ENCODE data around the gene NPR3.

The NPR3 gene

GRCh38 chr5:32712481-32713360 lies 1.6 kb downstream of the NPR3 start:
- no peak for DNase-seq

GRCh38 chr5:32713361-32713769 lies 2.2 kb downstream of the NPR3 start:
- DNase-seq, result no peak

- DNase-seq, result no peak
Observed at GRCh38 chr5:32713770-32714381, 2.8 kb downstream of the NPR3 start.

DNA sequence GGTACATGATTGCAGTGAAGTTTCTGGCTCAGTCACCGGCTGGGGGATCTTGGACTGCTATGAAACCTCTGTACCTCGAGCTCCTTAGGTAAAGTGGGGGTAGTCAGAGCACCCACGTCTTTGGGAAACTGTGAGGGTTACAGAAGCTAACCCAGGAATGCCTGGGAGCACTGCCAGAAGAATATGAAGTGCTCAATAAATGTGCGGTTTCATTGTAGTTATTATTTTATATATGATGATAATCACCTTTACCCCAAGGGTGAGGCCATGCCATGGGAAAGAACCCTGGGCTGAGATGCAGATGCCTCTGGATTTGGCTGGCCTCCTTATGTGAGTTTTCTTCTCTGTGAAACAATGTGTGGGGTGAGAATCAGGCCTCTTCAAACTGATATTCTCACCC lies 3.7 kb downstream of the NPR3 start:
- DNase-seq, result no peak

- no peak for DNase-seq
Observed at GRCh38 chr5:32720300-32720699, 9.2 kb downstream of the NPR3 start.

DNA sequence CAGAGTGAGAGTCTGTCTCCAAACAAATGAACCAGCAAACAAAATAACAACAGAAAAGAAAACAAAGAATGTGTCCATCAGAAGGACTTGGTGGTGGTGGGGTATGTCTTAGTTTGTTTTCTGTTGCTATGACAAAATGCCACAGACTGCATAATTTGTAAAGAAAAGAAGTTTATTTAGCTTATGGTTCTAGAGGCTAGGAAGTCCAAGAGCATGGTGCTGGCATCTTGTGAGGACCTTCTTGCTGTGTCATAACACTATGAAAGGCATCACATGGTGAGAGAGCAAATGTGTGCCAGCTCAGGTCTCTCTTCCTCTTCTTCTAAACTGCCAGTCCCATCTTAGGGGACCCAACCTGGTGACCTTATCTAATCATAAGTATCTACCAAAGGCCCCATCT lies 10.5 kb downstream of the NPR3 start:
- DNase-seq, result no peak

DNA sequence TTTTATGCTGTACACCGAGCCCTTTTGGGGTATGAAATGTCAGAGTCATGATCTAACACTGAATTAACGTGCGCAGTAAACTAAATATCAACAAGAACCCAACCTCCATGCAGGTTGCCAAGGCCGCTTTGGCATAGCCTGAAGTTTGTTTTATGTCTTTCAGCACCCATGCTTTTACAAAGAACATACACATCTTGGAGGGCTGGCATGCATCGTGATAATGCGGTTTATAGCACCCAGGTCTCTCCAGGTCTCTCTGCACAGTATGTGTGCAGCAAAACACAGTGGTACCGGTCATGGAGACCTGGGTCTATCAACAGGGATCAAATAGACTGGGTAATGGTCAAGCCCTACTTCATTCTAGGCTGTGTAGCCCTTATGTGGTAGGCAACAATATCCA lies 11.8 kb downstream of the NPR3 start:
- DNase-seq, result no peak

GRCh38 chr5:32724526-32724925 lies 13.4 kb downstream of the NPR3 start:
- DNase-seq, result no peak

GRCh38 chr5:32726086-32726557 lies 15.0 kb downstream of the NPR3 start:
- no peak for DNase-seq

- DNase-seq, result no peak
Observed at GRCh38 chr5:32729651-32730050, 18.5 kb downstream of the NPR3 start.

GRCh38 chr5:32733590-32734340 lies 22.6 kb downstream of the NPR3 start:
- DNase-seq, result no peak

GRCh38 chr5:32734827-32735378 lies 23.8 kb downstream of the NPR3 start:
- DNase-seq, result no peak

DNA sequence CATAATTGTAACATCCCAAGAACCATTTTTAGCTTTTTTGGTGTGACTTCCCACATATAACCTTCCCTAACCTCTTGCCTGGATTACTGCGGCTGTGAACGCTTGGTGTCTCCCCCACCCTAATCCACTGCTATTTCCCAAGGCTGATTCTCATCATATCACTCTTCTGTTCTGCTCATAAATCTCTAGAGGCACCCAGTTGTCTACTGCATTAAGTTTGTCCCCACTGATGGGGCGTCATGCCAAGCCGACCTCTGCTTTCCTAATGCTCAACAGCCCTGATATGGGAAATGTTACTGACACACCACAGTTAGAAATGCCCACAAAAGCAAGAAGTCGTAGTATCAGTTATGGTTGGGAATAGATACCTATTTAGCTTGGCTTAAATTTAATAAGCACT lies 24.4 kb downstream of the NPR3 start:
- no peak for DNase-seq

DNA sequence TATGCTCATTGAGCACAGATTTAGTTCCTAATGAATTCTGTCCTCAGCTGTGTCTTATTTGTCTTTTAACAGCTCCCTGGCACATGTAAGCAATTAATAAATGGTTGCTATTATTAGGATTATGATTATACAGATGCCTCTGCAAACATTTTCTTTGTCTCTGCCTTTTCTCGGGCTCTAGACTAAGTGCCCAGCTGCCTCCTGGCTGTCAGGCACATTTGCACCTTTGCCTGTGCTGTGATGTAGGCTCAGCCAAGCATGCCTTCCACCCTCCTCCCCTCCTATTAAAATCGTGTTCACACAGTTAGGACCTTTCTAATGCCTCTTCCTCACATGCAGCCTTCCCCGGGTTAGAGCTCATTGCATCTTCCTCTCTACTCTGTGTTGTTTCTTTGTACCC lies 25.7 kb downstream of the NPR3 start:
- DNase-seq, result no peak

DNA sequence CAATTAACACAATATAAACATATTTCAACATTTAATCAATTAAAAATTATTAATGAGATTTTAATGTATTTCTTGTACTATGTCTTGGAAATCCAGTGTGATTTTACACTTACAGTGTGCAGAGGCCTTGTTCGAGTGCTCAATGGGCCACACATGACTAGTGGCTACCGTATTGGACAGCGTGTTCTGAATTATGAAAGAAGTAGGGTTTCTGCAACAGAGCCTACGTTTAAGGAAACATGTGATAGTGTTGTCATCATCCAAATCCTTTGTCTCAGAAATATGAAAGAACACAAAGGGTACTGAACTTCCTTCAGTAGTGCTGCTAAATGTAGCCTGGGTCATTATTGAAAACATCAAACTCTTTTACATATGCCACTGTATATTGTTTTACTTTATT lies 29.5 kb downstream of the NPR3 start:
- no peak for DNase-seq

DNA sequence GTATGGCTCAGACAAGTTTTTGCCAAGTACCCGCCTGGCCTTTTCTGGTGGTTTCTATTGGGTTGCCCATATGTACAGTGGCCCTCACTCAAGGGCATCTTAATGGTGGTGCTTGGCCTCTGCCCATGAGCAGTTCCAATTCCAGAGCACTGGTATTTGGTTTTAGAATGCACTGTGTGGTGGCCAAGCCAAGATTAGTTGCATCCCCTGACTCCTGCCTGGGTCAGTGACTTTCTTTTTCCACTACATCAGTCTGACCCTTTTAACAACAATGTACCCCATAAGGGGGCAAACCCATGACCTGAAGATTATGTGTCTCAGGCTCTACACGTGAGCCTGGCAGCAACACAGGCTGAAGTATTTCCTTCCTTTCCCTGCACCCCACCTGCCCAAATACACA lies 34.2 kb downstream of the NPR3 start:
- DNase-seq, result no peak

GRCh38 chr5:32752411-32752810 lies 41.3 kb downstream of the NPR3 start:
- DNase-seq, result no peak

DNA sequence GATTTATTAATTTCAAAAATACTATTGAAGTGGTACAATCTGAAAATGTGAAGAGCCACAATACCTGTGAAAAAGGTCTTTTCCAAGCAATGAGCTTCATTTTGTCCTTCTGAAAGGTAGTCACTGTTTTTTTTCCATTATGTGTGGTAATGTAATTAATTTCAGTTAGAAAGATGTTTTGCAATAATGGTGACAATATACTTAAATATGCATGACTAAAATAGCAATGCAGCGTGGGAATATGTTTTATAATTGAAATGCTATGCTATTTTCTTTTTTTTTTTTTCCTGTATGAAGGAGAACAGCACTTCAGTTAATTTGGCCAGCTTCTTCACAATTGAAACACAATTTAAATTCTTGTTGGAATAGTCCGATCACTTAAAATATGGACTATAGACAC lies 41.9 kb downstream of the NPR3 start:
- no peak for DNase-seq

GRCh38 chr5:32753765-32754164 lies 42.6 kb downstream of the NPR3 start:
- no peak for DNase-seq

DNA sequence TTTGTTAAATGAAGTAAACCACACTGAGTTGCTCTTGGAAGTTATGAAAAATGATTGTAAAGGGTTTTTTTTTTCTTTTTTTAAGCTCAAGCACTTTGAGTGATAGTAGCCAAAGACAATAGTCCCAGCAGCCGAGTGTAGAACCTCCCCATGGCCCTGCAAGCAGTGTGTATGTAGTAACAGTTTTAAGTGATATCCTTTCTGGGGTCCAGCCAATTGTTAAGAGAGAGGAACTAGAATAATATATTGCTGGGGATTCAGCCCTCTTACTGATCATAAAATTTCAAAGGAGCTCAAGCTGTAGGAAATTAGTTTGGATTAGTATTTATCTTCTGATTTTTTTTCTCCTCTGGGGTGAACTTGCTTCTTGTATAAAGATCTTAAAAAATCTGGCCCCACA lies 43.2 kb downstream of the NPR3 start:
- DNase-seq, result no peak

DNA sequence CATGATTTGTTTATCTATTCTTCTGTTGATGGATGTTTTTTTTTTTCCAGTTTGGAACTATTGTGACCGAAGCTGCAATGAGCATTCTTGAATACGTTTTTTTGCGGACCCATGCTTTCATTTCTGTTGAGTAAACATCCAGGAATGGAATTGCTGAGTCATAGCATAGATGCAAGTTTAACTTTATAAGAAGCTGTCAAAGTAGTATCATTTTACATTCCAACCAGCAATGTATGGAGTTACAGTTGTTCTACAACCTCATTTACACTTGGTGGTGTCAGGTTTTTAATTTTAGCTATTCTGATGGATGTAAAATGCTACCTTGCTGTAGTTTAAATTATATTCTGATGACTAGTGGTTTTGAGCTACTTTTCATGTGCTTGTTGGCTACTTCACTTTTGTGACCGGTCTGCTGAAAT lies 49.0 kb downstream of the NPR3 start:
- no peak for DNase-seq

DNA sequence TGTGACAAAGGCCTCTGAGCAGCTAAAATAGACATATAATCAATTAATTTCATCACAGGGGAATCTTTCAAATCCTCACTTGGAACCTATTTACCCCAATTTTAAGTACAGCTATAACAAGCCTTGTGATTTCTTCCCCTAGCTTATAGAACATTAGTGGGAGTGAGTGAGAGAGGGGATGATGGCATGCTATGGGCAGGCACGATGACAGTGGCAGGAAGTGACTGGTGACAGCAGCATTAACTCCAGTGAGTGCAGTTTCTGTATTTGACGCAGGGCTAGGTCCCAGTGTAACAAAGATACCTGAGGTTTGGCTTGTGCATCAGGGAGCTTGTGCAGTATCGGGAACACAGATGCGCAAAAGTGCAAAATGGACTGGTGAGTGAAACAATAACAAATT lies 54.1 kb downstream of the NPR3 start:
- no peak for DNase-seq

DNA sequence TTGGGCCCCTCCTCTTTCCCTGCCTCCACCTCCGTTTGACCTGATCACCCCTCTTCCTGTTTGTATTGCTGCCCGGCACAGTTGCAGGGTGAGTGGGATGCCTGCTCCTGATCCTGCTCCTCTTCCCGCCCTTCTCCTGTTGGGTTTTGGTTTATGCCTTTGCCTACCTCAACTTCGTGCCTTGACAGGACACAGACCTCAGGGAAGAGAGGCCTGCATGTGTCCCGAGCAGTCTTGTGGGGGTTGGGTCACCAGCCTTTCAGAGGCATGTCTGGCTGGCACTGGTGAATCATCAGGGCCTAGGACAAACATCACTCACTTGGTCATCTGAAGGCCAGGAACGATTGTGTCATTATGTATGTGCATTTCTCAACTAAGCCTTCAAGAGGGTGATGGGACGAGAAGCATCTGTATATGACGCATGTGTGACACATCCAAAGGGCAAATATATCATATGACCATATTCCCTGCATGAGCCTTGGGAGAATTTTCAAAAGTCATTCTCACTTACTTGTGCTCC lies 56.9 kb downstream of the NPR3 start:
- no peak for DNase-seq
